GM12878 (cell line): ENCODE measurements around the gene GNB2.

ENCODE experiments used
- CEBPB ChIP-seq, 2 experiments: fragments of 150-350 bp in 1 of 2; IDR thresholded peaks; 2 replicates each; pipeline ENCODE4 v1.6.1; 2012 to 2014; ENCODE audit warnings: low read depth in 2 of 2, low read length in 2 of 2, borderline replicate concordance in 1 of 2, inconsistent platforms in 1 of 2
- EP300 ChIP-seq, 2 experiments: fragments of 150-350 bp in 1 of 2; IDR thresholded peaks; 2 replicates each; pipeline ENCODE4 v1.6.1; 2011 to 2012; ENCODE audit warnings: low read depth in 2 of 2, low read length in 2 of 2, borderline replicate concordance in 1 of 2, improper control_type of control experiment in 1 of 2, inconsistent platforms in 1 of 2; ENCODE audit not compliant: control insufficient read depth in 1 of 2
- FOXM1 ChIP-seq: IDR thresholded peaks from 2 replicates; pipeline ENCODE4 v1.6.1; 2012; ENCODE audit warnings: low read depth, mild to moderate bottlenecking, inconsistent platforms, low read length, moderate library complexity
- NFIC ChIP-seq: IDR thresholded peaks from 2 replicates; pipeline ENCODE4 v1.6.1; 2012; ENCODE audit warnings: low read depth, mild to moderate bottlenecking, inconsistent platforms, low read length, moderate library complexity
- NR2C1 ChIP-seq: fragments of 450-650 bp; IDR thresholded peaks from 2 replicates; pipeline ENCODE4 v1.6.1; 2017; ENCODE audit warnings: antibody characterized with exemption, mild to moderate bottlenecking, moderate library complexity
- NR2C2 ChIP-seq: IDR thresholded peaks from 2 replicates; pipeline ENCODE4 v1.6.1; 2011; ENCODE audit warnings: borderline replicate concordance, low read depth; ENCODE audit not compliant: control insufficient read depth, insufficient read length
- POLR2A ChIP-seq: IDR thresholded peaks from 2 replicates; pipeline ENCODE4 v1.6.1; 2011; ENCODE audit warnings: low read depth, mild to moderate bottlenecking, low read length
- RCOR1 ChIP-seq: conservative IDR thresholded peaks from 2 replicates; pipeline ENCODE4 v1.6.1; 2012; ENCODE audit warnings: low read depth, low read length, improper control_type of control experiment
- TCF7 ChIP-seq: IDR thresholded peaks from 2 replicates; pipeline ENCODE4 v1.6.1; 2014; ENCODE audit warnings: antibody characterized with exemption, borderline replicate concordance
- TF ChIP-seq, protein P1 (sequence below): fragments of 450-650 bp; formaldehyde crosslinking; IDR thresholded peaks from 2 replicates; pipeline ENCODE4 v1.5.0; 2022; ENCODE audit warnings: mild to moderate bottlenecking, missing genetic modification characterization
- TF ChIP-seq, protein P2 (sequence below), 3 experiments: IDR thresholded peaks in 2 of 3; conservative IDR thresholded peaks in 1 of 3; 2 replicates each; pipeline ENCODE4 v1.5.1; 2011; ENCODE audit warnings: low read depth in 3 of 3, low read length in 3 of 3, mild to moderate bottlenecking in 3 of 3, control low read depth in 2 of 3, moderate library complexity in 2 of 3, inconsistent platforms in 1 of 3, mixed read lengths in 1 of 3; ENCODE audit not compliant: control insufficient read depth in 2 of 3, insufficient read depth in 1 of 3; ENCODE audit errors: extremely low read depth in 1 of 3

DNA sequence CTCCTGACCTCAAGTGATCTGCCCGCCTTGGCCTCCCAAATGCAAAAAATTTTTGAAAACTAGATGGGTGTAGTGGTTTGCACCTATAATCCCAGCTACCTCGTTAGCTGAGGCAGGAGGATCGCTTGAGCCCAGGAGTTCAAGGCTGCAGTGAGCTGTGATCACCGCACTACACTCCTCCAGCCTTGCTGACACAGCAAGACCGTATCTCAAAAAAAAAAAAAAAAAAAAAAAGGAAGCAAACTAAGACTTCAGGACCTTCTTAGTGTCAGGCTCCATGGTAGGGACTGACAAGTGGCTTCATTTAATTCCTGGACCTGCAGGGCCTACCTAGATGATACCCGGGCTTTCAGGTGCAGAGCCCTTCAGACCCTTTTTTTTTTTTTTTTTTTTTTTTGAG lies 34.9 kb downstream of the GNB2 start:
- TF ChIP-seq TCF7 (no peak), NR2C1 (no peak), POLR2A (no peak), NR2C2 (no peak), RCOR1 (no peak), EP300 (IDR thresholded peaks at IDR 0.05; ENCODE audit: borderline replicate concordance in 1 of 2, control insufficient read depth in 1 of 2, low read depth in 2 of 2, low read length in 2 of 2) (no peak), FOXM1 (no peak), NFIC (no peak), CEBPB (IDR thresholded peaks at IDR 0.05; ENCODE audit: borderline replicate concordance in 1 of 2, low read depth in 2 of 2, low read length in 2 of 2) (no peak)
- TF ChIP-seq, protein P1, sequence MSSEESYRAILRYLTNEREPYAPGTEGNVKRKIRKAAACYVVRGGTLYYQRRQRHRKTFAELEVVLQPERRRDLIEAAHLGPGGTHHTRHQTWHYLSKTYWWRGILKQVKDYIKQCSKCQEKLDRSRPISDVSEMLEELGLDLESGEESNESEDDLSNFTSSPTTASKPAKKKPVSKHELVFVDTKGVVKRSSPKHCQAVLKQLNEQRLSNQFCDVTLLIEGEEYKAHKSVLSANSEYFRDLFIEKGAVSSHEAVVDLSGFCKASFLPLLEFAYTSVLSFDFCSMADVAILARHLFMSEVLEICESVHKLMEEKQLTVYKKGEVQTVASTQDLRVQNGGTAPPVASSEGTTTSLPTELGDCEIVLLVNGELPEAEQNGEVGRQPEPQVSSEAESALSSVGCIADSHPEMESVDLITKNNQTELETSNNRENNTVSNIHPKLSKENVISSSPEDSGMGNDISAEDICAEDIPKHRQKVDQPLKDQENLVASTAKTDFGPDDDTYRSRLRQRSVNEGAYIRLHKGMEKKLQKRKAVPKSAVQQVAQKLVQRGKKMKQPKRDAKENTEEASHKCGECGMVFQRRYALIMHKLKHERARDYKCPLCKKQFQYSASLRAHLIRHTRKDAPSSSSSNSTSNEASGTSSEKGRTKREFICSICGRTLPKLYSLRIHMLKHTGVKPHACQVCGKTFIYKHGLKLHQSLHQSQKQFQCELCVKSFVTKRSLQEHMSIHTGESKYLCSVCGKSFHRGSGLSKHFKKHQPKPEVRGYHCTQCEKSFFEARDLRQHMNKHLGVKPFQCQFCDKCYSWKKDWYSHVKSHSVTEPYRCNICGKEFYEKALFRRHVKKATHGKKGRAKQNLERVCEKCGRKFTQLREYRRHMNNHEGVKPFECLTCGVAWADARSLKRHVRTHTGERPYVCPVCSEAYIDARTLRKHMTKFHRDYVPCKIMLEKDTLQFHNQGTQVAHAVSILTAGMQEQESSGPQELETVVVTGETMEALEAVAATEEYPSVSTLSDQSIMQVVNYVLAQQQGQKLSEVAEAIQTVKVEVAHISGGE (CRISPR knock-in tag), result no peak
- TF ChIP-seq, protein P2, sequence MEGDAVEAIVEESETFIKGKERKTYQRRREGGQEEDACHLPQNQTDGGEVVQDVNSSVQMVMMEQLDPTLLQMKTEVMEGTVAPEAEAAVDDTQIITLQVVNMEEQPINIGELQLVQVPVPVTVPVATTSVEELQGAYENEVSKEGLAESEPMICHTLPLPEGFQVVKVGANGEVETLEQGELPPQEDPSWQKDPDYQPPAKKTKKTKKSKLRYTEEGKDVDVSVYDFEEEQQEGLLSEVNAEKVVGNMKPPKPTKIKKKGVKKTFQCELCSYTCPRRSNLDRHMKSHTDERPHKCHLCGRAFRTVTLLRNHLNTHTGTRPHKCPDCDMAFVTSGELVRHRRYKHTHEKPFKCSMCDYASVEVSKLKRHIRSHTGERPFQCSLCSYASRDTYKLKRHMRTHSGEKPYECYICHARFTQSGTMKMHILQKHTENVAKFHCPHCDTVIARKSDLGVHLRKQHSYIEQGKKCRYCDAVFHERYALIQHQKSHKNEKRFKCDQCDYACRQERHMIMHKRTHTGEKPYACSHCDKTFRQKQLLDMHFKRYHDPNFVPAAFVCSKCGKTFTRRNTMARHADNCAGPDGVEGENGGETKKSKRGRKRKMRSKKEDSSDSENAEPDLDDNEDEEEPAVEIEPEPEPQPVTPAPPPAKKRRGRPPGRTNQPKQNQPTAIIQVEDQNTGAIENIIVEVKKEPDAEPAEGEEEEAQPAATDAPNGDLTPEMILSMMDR (IDR thresholded peaks at IDR 0.05 in 2 of 3, conservative IDR thresholded peaks at IDR 0.05 in 1 of 3; ENCODE audit: control insufficient read depth in 2 of 3, extremely low read depth in 1 of 3, insufficient read depth in 1 of 3, low read depth in 3 of 3, low read length in 3 of 3), result no peak
